ENCODE results near the gene AFAP1. TPM values are rescaled to one million over a fixed set of nuclear protein-coding genes. Genes with fewer than 3 reads are reported as not detected.

The AFAP1 gene
- total RNA-seq, 1 experiment from 2014 or later = 22.6 TPM

DNA sequence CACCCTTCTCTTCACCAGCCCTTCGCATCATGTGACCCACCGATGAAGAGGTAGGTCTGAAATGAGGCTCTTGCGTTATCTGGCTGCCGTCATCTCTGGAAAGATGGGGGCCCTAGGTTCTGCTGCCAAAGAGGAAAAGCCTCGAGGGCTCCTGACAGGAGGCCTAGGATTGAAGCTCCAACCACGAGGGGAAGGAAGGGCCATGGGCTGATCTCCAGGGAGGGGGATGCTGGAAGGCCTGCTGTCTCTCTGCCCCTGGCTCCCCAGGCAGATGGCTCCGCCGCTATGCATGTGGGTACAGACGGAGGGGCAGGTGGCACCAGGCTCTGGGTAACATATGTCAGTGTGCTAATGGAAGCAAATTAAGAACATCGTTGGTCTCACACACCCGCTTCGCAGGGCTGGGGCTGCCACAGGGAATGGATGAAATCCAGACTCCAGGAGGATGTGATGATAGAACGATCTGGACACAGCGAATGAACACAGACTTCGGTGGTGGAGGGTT is 44.9 kb downstream of the AFAP1 start:
- DNase-seq (ENCODE audit: low read depth) = no peak

DNA sequence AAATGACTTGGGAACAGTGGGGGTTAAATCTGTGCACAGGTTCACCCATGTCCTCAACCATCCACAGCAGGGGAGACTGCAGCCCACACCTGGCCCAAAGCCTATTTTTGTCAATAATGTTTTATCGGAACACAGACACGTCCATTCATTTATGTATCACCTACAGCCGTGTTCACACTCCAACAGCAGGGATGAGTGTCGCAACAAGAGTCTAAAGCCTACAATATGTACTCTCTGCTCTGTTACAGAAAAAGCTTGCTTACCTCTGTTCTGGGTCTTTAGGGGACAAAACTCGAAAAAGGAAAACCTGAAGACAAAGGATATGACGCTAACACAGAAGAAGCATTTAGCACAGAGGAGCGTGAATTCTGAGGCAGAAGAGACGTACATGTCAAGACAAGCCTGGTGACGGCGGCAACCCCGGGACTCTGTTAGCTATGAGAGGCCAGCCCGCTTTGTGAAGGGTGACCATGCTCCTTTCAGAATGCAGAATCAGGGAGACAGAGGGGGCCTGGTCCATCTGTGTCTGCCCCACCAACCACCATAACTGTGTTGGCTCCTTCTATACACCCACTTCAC is 45.5 kb downstream of the AFAP1 start:
- DNase-seq (ENCODE audit: low read depth) = no peak

DNA sequence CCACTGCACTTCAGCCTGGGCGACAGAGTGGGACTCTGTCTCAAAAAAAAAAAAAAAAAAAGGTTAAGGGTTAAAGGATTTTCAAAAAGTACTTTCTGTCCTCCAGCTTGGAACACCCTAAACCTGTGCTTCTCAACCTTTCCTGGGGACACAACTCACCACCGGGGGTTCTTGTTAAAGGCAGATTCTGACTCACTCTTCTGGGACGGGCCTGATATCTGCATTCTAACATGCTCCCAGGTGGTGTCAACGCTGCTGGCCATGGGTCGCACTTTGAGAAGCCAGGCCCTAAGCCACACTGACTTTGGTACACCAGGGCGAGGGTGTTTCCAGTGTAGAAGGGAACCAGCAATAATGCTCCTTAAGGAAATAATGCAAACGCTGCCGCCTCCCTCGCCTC is 46.1 kb downstream of the AFAP1 start:
- peak; percentile 40 for DNase-seq (ENCODE audit: low read depth)

DNA sequence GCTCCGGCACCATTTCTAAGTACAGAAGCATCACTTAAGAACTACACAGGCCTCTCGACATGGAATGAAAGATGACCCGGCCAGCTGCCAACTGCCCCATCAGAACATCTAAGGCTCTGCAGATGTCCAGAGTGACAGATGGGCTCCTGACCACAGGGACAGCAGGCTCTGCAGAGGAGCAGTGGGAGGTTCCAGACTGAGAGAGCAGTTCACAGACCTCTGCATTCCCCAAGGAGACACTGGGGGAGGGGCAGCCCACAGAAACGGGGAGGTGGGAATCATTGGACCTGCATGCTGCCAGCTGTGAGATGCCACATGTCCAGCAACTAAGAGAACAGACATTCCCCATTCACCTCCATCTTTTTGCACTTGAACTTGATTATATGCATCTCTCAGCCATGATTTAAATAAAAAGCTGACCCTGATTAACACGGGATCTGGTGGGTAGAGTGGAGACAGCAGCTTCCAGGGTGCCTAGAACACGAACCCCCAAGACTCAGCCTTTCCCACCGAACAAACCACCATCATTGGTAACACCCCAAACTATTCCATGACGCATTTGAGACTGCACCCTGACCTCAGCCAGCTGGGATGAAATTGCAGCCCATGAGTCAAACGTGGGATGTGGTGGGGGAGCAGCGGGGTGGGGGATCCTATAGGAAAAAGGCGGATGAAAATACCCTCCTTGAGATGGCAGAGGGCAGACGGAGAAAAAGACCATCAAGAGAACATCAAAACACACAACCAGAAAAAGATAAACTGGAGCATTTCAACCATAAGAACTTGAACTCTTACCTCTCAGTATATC is 47.2 kb downstream of the AFAP1 start:
- DNase-seq (ENCODE audit: low read depth) = peak; percentile 100

DNA sequence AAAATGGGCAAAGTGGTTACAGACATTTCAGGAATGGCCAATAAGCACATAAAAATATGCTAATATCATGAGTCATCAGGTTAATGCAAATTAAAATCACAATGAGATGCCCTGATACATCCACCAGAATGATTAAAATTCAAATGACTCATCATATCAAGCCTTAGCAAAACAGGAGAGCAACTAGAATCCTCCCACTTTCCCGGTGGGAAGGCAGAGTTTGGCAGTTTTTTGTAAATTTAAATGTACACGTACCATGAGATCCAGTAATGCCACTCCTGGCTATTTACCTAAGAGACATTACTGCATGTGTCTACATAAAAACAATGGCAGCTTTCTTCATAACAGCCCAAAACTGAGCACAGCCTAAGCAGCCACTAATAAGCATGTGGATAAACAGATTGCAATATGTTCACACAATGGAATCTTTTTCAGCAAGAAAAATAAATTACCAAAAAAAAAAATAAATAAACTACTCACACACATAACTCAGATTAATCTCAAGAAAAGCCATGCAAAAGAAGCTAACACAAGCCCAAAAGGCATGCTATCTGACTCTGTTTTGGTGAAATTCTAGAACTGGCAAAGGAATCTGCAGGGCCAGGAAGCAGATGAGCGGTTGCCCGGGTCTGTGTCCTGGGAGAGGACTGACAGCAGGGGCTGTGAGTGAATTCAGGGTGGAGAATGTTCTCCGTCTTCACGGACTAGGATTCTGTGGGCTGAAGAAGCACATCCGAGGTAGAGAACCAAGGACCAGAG is 48.8 kb downstream of the AFAP1 start:
- peak; percentile 94 for DNase-seq (ENCODE audit: low read depth)

DNA sequence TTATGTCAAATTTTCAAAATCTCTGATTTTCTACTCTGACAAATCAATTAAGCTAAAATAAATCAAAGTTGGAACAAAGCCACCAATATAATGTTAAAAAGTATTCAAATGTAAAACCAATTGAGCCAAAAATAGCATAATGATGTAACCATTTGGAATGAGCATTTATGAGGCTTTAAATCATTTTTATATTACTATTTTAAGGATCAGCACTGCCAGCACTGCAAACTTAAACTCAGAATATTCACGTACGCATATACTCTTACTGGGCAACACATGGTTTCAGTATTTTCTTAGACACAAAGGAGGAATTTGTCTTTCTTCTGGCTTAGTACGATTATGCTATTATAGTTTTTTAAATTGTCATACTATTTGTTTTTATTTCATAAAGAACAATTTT is 52.2 kb downstream of the AFAP1 start:
- no peak for DNase-seq (ENCODE audit: low read depth)

DNA sequence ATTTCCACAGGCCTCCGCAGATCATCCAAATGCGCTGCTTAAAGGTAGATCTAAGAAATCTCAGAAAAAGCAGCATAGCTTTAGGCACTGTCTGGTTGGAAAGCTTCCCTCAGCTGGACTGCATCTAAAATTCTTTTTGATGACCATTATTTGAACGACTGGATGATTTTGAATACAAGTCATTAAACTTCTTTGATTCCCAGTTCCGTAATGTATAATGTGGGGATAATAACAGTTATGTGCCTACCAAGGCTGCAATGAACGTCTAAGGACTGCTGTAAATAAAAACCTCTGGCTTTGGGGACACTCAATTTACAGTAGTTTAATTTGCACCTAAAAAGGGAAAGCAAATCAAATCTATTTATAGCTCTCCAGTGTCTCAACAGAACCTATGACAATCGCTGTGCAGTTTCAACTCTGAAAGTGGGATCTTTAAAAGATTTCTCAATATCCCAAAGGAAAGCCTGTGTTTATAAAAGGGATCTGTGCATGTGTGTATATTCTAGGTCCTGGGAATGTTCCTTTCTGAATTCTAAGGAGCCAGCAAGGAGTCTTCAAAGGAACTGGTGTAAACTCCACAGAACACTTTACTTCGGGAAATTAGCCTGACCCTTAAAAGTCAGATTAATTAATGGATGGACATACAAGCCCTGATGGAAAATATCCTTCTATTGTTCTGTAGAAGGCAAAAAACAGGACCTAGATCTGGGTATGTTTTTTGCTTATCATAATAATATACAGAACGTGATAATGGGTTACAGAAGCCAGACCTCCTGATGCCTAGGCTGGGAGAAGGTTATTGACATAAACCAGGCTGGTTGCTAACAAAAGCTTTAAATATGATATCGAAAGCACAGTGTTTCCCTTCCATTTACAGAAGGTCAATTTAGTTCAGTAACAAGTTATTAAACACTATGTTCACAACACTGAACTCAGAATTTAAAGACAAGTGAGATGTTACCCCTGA is 53.4 kb downstream of the AFAP1 start:
- no peak for DNase-seq (ENCODE audit: low read depth)

DNA sequence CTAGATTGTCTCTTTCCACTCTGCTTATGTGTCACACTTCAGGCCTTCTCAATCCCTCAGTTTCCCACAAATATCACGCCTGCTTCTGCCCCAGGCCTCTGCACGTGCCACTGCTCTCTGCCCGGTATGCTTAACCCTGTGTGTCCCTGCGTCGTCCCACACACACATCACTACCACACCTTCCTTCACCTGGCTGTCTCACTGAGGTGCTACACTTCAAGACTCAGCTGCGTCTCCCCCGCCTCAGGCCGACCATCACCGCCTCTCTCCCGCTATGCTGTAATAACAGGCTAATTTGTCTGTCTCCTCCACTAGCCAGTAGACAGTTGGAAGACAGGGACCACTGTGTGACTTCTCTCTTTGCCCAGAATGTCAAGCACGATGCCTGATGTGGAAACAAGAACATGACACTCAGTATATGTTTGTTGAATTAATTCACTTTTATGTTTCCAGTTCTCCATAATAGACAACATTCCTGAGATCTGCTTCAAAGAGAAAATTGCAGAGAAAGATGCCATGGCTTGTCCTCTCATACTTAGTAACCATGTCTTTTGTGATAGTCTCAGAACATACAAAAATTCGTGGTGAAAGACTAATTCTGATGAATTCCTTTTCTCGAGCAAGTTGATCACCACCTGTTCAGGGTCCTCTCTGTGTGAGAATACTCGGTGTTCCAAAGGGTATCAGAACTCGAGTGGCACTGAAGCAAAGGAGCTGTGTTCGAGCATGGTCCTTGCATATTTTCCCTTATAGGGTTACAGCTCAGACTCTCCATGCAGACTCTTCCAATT is 54.2 kb downstream of the AFAP1 start:
- no peak for DNase-seq (ENCODE audit: low read depth)

DNA sequence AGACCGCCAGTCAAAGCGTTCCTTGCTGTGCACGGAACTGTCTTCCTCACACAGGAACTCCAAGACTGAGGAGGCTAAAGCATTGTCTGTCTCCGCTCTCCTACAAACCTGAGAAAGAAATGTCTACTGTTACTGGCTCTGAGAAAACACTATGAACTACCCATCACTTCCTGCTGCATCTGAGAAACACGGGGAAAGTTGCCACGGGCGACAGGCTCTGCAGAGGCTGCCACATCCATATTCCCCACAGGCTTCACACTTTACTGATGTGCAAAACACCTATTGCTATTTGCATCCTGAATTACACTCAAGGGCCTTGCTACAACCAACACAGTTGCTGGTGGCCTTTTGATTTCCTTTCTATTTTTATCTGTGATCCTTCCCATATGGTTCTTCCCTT is 59.0 kb downstream of the AFAP1 start:
- DNase-seq (ENCODE audit: low read depth) = no peak

DNA sequence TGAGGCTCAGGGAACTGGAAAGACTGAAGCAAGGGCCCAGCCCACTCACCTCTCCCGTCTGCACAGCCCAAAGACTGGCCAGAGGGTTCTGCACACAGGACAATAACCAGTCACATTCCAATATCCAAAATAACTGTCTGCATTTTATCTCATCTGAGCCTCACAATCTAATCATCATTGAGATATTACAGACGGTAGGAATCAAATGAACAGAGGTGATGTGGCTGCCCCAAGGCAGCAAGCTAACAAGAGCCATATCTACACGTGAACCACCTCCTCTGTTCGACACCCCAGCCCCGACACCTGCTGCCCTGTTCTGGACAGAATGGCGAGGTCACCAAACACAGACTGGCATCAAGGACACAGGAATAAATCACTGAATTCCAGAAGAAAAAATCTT is 60.5 kb downstream of the AFAP1 start:
- DNase-seq (ENCODE audit: low read depth) = no peak

DNA sequence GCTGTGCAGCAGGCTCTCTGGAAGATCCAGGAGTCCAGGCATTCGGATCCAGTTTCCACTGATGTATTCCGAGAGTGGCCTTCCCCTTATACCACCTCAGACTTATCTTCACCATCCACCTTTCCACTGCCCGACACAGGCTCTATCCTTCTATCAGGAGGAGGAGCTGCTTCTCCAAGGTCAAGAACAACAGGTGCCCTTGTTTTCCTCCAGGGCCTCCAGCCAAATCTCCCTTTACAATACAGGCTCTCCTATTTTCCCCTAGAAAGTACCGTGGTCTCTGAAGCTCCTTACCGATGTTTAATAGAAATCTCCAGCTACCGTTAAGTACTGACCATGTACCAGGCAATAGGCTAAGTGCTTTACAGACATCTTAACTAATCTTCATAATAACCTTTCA is 61.3 kb downstream of the AFAP1 start:
- no peak for DNase-seq (ENCODE audit: low read depth)

DNA sequence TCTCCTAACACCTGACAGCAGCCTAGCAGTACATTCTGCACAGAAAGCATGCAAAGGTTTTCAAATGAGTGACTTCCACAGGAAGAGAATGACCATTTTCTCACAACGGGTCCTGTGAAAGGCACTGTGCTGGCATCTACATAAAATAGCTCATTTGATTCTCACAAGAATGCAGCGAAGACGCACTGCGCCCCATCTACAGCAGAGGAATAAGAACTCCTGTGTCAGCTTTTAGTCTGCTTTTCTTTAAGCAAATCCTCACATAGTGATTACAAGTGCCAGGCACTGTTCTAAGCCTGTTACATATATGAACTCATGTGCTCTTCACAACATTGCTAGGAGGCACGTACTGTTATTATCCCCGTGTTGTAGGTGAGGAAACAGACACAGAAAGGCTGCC is 62.5 kb downstream of the AFAP1 start:
- no peak for DNase-seq (ENCODE audit: low read depth)

DNA sequence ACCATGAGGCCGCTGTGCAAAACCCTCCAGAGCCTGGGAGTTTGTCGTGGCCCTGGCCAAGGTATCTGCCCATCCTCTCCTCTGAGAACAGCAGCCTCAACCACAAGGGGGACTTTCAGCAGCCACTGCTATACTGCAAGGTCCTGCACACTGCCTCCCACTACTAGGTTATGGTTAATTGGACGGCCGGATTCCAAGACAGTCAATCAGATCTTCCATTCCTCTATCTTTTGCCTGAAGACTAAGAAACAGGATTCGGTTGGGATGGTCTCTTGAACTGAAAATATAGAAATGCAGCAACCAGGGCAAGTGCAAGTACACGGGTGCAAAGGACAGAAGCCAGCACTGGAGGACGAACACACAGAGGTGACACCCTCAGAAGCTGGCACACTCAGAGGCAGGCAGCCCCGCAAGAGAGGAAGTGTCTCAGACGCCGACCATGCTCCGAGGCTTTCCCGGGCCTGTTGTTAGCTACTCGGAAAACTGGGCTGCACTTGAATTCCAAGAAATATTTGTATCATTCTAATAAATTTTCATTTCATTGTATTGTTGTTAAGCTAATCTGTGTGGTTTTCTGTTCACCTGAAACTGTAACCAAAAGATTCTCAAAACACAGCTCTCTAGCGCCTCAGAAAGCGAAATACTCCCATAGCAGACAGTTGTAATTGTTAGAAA is 63.3 kb downstream of the AFAP1 start:
- peak; percentile 41 for DNase-seq (ENCODE audit: low read depth)

DNA sequence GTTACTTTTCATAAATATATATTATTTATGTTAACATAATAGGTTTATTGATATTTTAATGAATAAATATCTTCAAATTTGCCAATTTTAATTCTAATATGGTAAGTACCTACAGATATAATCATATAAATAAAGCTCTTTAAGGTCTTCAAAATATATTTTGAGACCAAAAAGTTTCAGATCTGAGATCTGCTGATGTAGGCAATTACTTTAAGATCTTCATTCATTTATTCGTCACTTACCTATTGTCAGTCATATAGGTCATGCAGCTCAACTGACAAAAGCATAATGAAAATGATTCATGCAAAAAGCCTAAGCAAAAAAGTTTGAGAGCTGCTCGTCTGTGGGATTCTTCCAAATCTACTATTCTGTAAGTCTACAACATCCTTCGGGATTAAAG is 64.8 kb downstream of the AFAP1 start:
- no peak for DNase-seq (ENCODE audit: low read depth)

DNA sequence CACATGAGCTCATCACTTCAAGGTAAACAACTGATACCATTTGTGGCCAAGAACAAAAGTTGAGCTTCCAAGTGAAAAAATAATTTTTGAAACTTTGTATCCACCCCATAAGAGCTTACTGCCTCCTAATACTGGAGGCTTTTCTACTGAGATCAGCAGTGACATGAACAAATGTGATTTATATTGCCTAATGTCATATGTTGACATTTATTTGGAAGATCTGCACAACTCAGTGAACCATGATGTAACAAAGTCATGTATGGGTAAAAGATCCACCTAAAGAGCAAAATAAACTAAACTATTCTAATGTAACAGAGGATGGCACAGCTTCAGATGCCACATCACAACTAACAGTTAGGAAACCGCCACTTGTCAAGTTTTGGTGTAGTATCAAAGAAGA is 65.8 kb downstream of the AFAP1 start:
- no peak for DNase-seq (ENCODE audit: low read depth)

DNA sequence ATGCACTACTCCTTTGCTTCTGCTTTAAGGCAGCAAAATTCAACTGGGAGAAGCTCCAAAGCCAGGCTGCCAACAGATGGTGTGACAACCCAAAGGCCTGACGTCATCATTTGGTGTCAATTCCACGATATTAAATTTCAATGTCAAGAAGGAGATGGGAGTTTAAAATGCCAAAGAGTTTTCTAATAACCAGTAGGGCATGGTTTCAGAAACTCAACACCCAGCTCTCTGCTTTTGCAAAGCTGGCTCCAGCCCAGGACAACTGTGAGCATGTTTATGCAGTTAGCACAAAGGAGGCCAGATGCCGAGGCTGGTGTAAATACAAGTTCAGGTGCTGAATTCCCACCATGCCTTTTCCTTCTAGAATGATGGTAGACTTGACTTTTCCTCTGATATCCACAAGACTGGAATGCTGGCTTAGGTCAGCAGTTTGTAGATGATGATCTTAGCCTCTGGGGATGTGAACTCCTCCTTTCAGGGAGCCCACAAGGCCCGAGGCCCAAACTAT is 67.3 kb downstream of the AFAP1 start:
- DNase-seq (ENCODE audit: low read depth) = peak; percentile 96

DNA sequence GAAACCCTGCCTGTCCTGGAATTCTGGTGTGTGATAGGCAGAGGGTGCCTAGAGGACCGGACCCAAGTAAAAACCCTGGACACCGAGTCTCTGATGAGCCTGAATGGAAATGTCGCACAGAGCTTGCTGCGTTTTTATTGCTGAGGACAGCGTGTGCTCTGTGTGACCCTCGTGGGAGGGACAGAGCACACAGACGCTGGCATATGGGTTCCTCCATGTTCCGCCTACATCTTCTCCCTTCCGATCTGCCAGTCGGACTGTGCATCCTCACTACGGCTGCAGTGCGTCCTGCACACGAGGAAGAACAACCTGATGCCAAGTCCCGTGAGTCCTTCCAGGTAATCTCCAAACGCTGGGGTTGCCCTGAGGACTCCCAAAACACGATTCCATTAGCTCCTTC is 68.3 kb downstream of the AFAP1 start:
- DNase-seq (ENCODE audit: low read depth) = no peak

DNA sequence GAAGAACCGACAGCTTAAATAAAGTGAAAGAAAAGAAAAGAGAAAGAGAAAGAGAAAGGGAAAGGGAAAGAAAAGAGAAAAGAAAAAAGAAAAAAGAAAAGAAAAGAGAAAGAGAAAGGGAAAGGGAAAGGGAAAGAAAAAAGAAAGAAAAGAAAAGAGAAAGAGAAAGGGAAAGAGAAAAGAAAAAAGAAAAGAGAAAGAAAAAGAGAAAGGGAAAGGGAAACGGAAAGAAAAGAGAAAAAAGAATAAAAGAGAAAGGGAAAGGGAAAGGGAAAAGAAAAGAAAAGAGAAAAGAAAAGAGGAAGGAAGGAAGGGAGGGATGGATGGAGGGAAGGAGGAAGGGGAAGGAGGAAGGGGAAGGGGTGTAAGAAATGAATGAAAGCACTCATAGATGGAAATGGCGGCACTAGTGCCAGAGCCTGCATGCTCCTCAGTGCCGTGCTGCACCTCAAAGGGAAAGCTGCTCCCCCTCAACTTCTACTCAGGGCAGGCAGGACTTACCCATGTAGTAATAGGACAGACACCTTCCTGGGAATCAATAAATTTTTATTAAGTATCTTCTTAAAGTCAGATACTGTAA is 70.7 kb downstream of the AFAP1 start:
- DNase-seq (ENCODE audit: low read depth) = no peak

DNA sequence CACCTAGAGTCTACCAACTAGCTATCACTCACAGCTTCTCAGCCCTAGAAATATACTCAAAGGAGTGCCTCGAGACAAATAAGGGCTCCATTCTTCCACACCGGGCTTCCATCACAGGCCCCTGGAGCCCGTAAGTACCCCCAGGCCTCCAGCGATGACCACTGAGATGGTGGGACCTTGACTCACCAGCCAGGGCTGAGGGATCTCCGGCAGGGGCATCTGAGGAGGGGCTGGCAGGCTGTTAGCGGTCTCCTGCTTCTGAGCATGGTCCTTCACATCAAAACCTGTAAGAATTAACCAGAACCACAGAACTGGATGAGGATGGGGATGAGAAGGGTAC is 71.3 kb downstream of the AFAP1 start:
- DNase-seq (ENCODE audit: low read depth) = no peak
